Keratinocyte (primary cell): Measurements from ENCODE around the gene RNASEH1. TPM values are rescaled to one million over a fixed set of nuclear protein-coding genes. Genes with fewer than 3 reads are reported as not detected.

Experiments used
- DNase-seq: peaks from one replicate; pipeline ENCODE4 v3.0.0-alpha.2; 2011; ENCODE audit warnings: low read depth, missing footprints, low spot score
- FAIRE-seq: peaks from 2 replicates; lab custom pipeline; 2011; peaks lifted over from hg19 to GRCh38; lab: Jason Lieb, UNC
- H2AFZ ChIP-seq: 2 replicates; pipeline ENCODE4 v1.6.0; 2012; ENCODE audit warnings: low read length, control low read depth, inconsistent platforms; ENCODE audit not compliant: control insufficient read depth
- H3K27ac ChIP-seq: 2 replicates; pipeline ENCODE4 v1.5.1; 2011; ENCODE audit warnings: low read length; ENCODE audit not compliant: control insufficient read depth, insufficient read depth
- H3K27me3 ChIP-seq: 3 replicates; pipeline ENCODE4 v1.6.0; 2011; ENCODE audit warnings: low read length; ENCODE audit not compliant: control insufficient read depth, insufficient read depth; ENCODE audit errors: extremely low read depth
- H3K36me3 ChIP-seq, 2 experiments: 2 replicates in 1 of 2; 3 replicates in 1 of 2; pipeline ENCODE4 v1.5.1; 2011; ENCODE audit warnings: low read length in 2 of 2, mild to moderate bottlenecking in 1 of 2; ENCODE audit not compliant: control insufficient read depth in 2 of 2, insufficient read depth in 2 of 2; ENCODE audit errors: extremely low read depth in 1 of 2
- H3K4me1 ChIP-seq: 3 replicates; pipeline ENCODE4 v1.5.1; 2011; ENCODE audit warnings: low read length; ENCODE audit not compliant: control insufficient read depth, insufficient read depth; ENCODE audit errors: extremely low read depth
- H3K4me2 ChIP-seq: 3 replicates; pipeline ENCODE4 v1.6.0; 2011; ENCODE audit warnings: low read depth, low read length; ENCODE audit not compliant: control insufficient read depth, insufficient read depth; ENCODE audit errors: extremely low read depth
- H3K4me3 ChIP-seq, 3 experiments: fragments of 200-600 bp in 1 of 3; sonication (generic) in 1 of 3; 2 replicates in 2 of 3; 3 replicates in 1 of 3; pipeline ENCODE4 v1.5.1; 2011 to 2016; ENCODE audit warnings: low read length in 3 of 3, mild to moderate bottlenecking in 3 of 3, control low read depth in 2 of 3, inconsistent platforms in 1 of 3, low read depth in 1 of 3, mixed read lengths in 1 of 3, mixed run types in 1 of 3, moderate library complexity in 1 of 3; ENCODE audit not compliant: control insufficient read depth in 2 of 3, insufficient read depth in 2 of 3; ENCODE audit errors: extremely low read depth in 1 of 3
- H3K79me2 ChIP-seq: 2 replicates; pipeline ENCODE4 v1.6.0; 2012; ENCODE audit warnings: low read length; ENCODE audit not compliant: control insufficient read depth, insufficient read depth
- H3K9ac ChIP-seq: 3 replicates; pipeline ENCODE4 v1.6.0; 2011; ENCODE audit warnings: low read length; ENCODE audit not compliant: control insufficient read depth, insufficient read depth; ENCODE audit errors: extremely low read depth
- H3K9me1 ChIP-seq: 3 replicates; pipeline ENCODE4 v1.6.0; 2011; ENCODE audit warnings: low read length; ENCODE audit not compliant: control insufficient read depth, insufficient read depth; ENCODE audit errors: extremely low read depth
- H3K9me3 ChIP-seq: 2 replicates; pipeline ENCODE4 v1.5.1; 2012; ENCODE audit warnings: low read depth, low read length; ENCODE audit not compliant: control insufficient read depth
- H4K20me1 ChIP-seq: 3 replicates; pipeline ENCODE4 v1.6.0; 2011; ENCODE audit warnings: low read length; ENCODE audit not compliant: control insufficient read depth, insufficient read depth; ENCODE audit errors: extremely low read depth
- CTCF ChIP-seq, 3 experiments: IDR thresholded peaks in 1 of 3; conservative IDR thresholded peaks in 1 of 3; optimal IDR thresholded peaks in 1 of 3; 2 replicates in 2 of 3; 3 replicates in 1 of 3; pipeline versions ENCODE3 to v1.5.1; 2011; ENCODE audit warnings: low read length in 3 of 3, mild to moderate bottlenecking in 3 of 3, moderate library complexity in 2 of 3, control low read depth in 1 of 3, inconsistent platforms in 1 of 3; ENCODE audit not compliant: insufficient read depth in 2 of 3; ENCODE audit errors: extremely low read depth in 1 of 3
- EZH2 ChIP-seq: IDR thresholded peaks from one replicate; pipeline ENCODE4 v1.6.1; 2012; ENCODE audit warnings: inconsistent platforms, mild to moderate bottlenecking, low read length, moderate library complexity
- dilution Hi-C: fragments of 300-500 bp; cut with MboI; formaldehyde crosslinking; loops from one replicate; pipeline ENCODE4 v1.7.0; 2020; ENCODE audit warnings: low sequenced_read_pairs; ENCODE audit not compliant: extremely low pct_ligation_motif_present
- polyA plus RNA-seq, 5 experiments: library from polyadenylated mRNA; depleted of rRNA in 3 of 5; stranded (reverse) in 3 of 5; stranded (forward) in 1 of 5; unstranded in 1 of 5; fragments of >200 nt; gene quantifications; 1 replicate in 1 of 5; 2 replicates in 3 of 5; 3 replicates in 1 of 5; pipeline versions ENCODE4 v1.2.1 to v1.2.3, GENCODE V29; 2011 to 2012; ENCODE audit warnings: missing spikeins in 2 of 5, low read depth in 1 of 5, low replicate concordance in 1 of 5

RNASEH1 gene
- polyA plus RNA-seq, 1 donor (not counting 4 experiments of a cell fraction or from before 2014, with no cell fraction given): 15.3 TPM

GRCh38 chr2:3596901-3597417 is 38.8 kb upstream of the RNASEH1 start:
- Histone ChIP-seq H3K27me3 (no peaks in the 10 kb centered on the region), H3K4me2 (no peak overlapping the region), H3K4me1 (no peaks in the 10 kb centered on the region), H3K4me3 (no peak overlapping the region), H3K9me3 (no peaks in the 10 kb centered on the region), H4K20me1 (no peaks in the 10 kb centered on the region), H3K36me3 (no peaks in the 10 kb centered on the region), H3K27ac (no peak overlapping the region), H3K9me1 (no peaks in the 10 kb centered on the region), H2AFZ (no peak overlapping the region), H3K9ac (no peak overlapping the region), H3K79me2 (no peaks in the 10 kb centered on the region)
- dilution Hi-C loops: no loop called here
- FAIRE-seq (no peak), DNase-seq (no peak)
- TF ChIP-seq CTCF (optimal IDR thresholded peaks at IDR 0.05 in 1 of 3, IDR thresholded peaks at IDR 0.05 in 1 of 3, conservative IDR thresholded peaks at IDR 0.05 in 1 of 3; ENCODE audit: extremely low read depth in 1 of 3, insufficient read depth in 2 of 3, low read length in 3 of 3) (no peak), EZH2 (no peak)

GRCh38 chr2:3595985-3596384 is 37.9 kb upstream of the RNASEH1 start:
- Histone ChIP-seq H3K79me2 (no peaks in the 10 kb centered on the region), H3K9me3 (no peaks in the 10 kb centered on the region), H3K4me2 (no peak overlapping the region), H2AFZ (no peak overlapping the region), H3K27ac (no peak overlapping the region), H3K9ac (no peak overlapping the region), H4K20me1 (no peaks in the 10 kb centered on the region), H3K27me3 (no peaks in the 10 kb centered on the region), H3K4me1 (no peaks in the 10 kb centered on the region), H3K36me3 (no peaks in the 10 kb centered on the region), H3K4me3 (no peak overlapping the region), H3K9me1 (no peaks in the 10 kb centered on the region)
- DNase-seq (no peak), FAIRE-seq (no peak)
- dilution Hi-C loops: no loop called here
- no peak for TF ChIP-seq EZH2

GRCh38 chr2:3595404-3595803 is 37.3 kb upstream of the RNASEH1 start:
- Histone ChIP-seq H3K9me3 (no peaks in the 10 kb centered on the region), H3K4me3 (no peak overlapping the region), H3K9ac (no peak overlapping the region), H3K36me3 (no peaks in the 10 kb centered on the region), H3K4me2 (no peak overlapping the region), H3K27ac (no peak overlapping the region), H3K27me3 (no peaks in the 10 kb centered on the region), H3K79me2 (no peaks in the 10 kb centered on the region), H4K20me1 (no peaks in the 10 kb centered on the region), H3K9me1 (no peaks in the 10 kb centered on the region), H3K4me1 (no peaks in the 10 kb centered on the region), H2AFZ (no peak overlapping the region)
- dilution Hi-C loops: no loop called here
- FAIRE-seq (no peak), DNase-seq (no peak)
- TF ChIP-seq EZH2 (no peak), CTCF (optimal IDR thresholded peaks at IDR 0.05 in 1 of 3, IDR thresholded peaks at IDR 0.05 in 1 of 3, conservative IDR thresholded peaks at IDR 0.05 in 1 of 3; ENCODE audit: extremely low read depth in 1 of 3, insufficient read depth in 2 of 3, low read length in 3 of 3) (no peak)
